ENCODE data around the gene MYO9B. TPM values are rescaled to one million over a fixed set of nuclear protein-coding genes. Genes with fewer than 3 reads are reported as not detected.

Gene MYO9B
- polyA plus RNA-seq, 2 of the 4 experiments (the other 2 are of a cell fraction): 13.0 to 27.7 TPM

- CTCF ChIA-PET: interaction anchor here (0.9 kb wide), 1 partner anchor 15 kb away, joined by 3 read pairs; no protein-coding TSS in a partner anchor
- DNase-seq (ENCODE audit: low read depth in 1 of 2, low spot score in 1 of 2): no peak
Observed at GRCh38 chr19:17125062-17125727, 49.6 kb downstream of the MYO9B start.

GRCh38 chr19:17125728-17126677 is 50.4 kb downstream of the MYO9B start:
- DNase-seq (ENCODE audit: low read depth in 1 of 2, low spot score in 1 of 2) (no peak), FAIRE-seq (no peak), ATAC-seq (peak in 1 of 2 experiments; percentile 39; a peak in 2 of 6 replicates)
- peaks cover 12% of the 10 kb centered on the region for H3K4me1 ChIP-seq
- WGBS (ENCODE audit: missing lambda C conversion rate): 91% methylated on average over 20 of the region's 23 CpGs
- ChIA-PET POLR2A (no interaction called here), CTCF (interaction anchor here (0.9 kb wide), 1 partner anchor 16 kb away, joined by 3 read pairs; no protein-coding TSS in a partner anchor)
- H3K9me3 ChIP-seq: no peaks in the 10 kb centered on the region
- H3K4me3 ChIP-seq: no peak overlapping the region
- TF ChIP-seq KDM5A (IDR thresholded peaks at IDR 0.05) (no peak), CBX2 (IDR thresholded peaks at IDR 0.05; ENCODE audit: borderline replicate concordance, low read depth) (no peak), CHD4 (IDR thresholded peaks at IDR 0.05; ENCODE audit: borderline replicate concordance) (no peak), PBX3 (IDR thresholded peaks at IDR 0.05) (no peak), RNF2 (IDR thresholded peaks at IDR 0.05; ENCODE audit: borderline replicate concordance, low read depth) (no peak), MYC (IDR thresholded peaks at IDR 0.05; ENCODE audit: borderline replicate concordance, low read length) (no peak), BCL3 (IDR thresholded peaks at IDR 0.05) (no peak)
- no peak overlapping the region for H3K4me2 ChIP-seq
- no peak overlapping the region for H3K27ac ChIP-seq

More at GRCh38 chr19:17125062-17125727, 49.6 kb downstream of the MYO9B start:
- Histone ChIP-seq H3K4me2 (no peak overlapping the region), H3K9me3 (no peaks in the 10 kb centered on the region), H3K27ac (no peak overlapping the region; a peak in 1 of 6 replicates), H3K4me1 (peaks cover 8% of the 10 kb centered on the region; the same call in 2 of the 3 replicates), H3K4me3 (no peak overlapping the region)
- ATAC-seq (no peak), FAIRE-seq (no peak)
- TF ChIP-seq TP53 (CRISPR knock-in tag; IDR thresholded peaks at IDR 0.05) (no peak), HEYL (CRISPR knock-in tag; IDR thresholded peaks at IDR 0.05) (no peak), JUN (IDR thresholded peaks at IDR 0.05) (no peak), ZNF302 (CRISPR knock-in tag; IDR thresholded peaks at IDR 0.05) (no peak), KDM5A (IDR thresholded peaks at IDR 0.05) (no peak), MAX (IDR thresholded peaks at IDR 0.05) (no peak)
- POLR2A ChIA-PET: no interaction called here
- 89% methylated on average over 8 of the region's 10 CpGs for WGBS (ENCODE audit: missing lambda C conversion rate)

GRCh38 chr19:17127671-17128070 is 52.1 kb downstream of the MYO9B start:
- Histone ChIP-seq H3K4me3 (no peak overlapping the region), H3K4me1 (peaks cover 13% of the 10 kb centered on the region), H3K9me3 (no peaks in the 10 kb centered on the region), H3K4me2 (no peak overlapping the region), H3K27ac (no peak overlapping the region)
- ChIA-PET POLR2A (no interaction called here), CTCF (no interaction called here)
- DNase-seq (ENCODE audit: low read depth in 1 of 2, low spot score in 1 of 2) (no peak), FAIRE-seq (no peak), ATAC-seq (no peak)
- 97% methylated on average over 6 of the region's 6 CpGs for WGBS (ENCODE audit: missing lambda C conversion rate)
- no peak for TF ChIP-seq MAFK (IDR thresholded peaks at IDR 0.05; ENCODE audit: partially characterized antibody)
- no peak for TF ChIP-seq HDAC2 (IDR thresholded peaks at IDR 0.05)
- no peak for TF ChIP-seq NFE2L2 (conservative IDR thresholded peaks at IDR 0.05; ENCODE audit: low read length)
- TF ChIP-seq CBX8 (IDR thresholded peaks at IDR 0.05): no peak
- TF ChIP-seq BCL3 (IDR thresholded peaks at IDR 0.05): no peak
- no peak for TF ChIP-seq PBX3 (IDR thresholded peaks at IDR 0.05)
- no peak for TF ChIP-seq EHF (CRISPR knock-in tag; IDR thresholded peaks at IDR 0.05)
- TF ChIP-seq JUNB (IDR thresholded peaks at IDR 0.05): no peak
- no peak for TF ChIP-seq MYC (IDR thresholded peaks at IDR 0.05; ENCODE audit: borderline replicate concordance, low read length)
- no peak for TF ChIP-seq HES2 (IDR thresholded peaks at IDR 0.05)
- TF ChIP-seq TP53 (CRISPR knock-in tag; IDR thresholded peaks at IDR 0.05): no peak
- no peak for TF ChIP-seq EHMT2 (IDR thresholded peaks at IDR 0.05; ENCODE audit: low read depth)
- TF ChIP-seq NR3C1 (IDR thresholded peaks at IDR 0.05): no peak
- no peak for TF ChIP-seq NPAS2 (CRISPR knock-in tag; IDR thresholded peaks at IDR 0.05; ENCODE audit: borderline replicate concordance)
- TF ChIP-seq E2F6 (IDR thresholded peaks at IDR 0.05; ENCODE audit: borderline replicate concordance, low read depth): no peak
- TF ChIP-seq POLR2AphosphoS2 (conservative IDR thresholded peaks at IDR 0.05; ENCODE audit: low read length): no peak
- no peak for TF ChIP-seq JUN (IDR thresholded peaks at IDR 0.05)
- no peak for TF ChIP-seq FOSB (CRISPR knock-in tag; IDR thresholded peaks at IDR 0.05)

Measured in A549 (cell line).